Caki2 (cell line): ENCODE measurements around the gene KLHDC7B. TPM values are rescaled to one million over a fixed set of nuclear protein-coding genes. Genes with fewer than 3 reads are reported as not detected.
A peak's percentile ranks its signal among the peaks of the same experiment; 100 is the strongest.
"Not testable (repeated sequence)": the region's sequence is repeated elsewhere in the genome, so short reads cannot be mapped to it uniquely, and the experiment has no call there.

Experiments used
- DNase-seq: peaks from one replicate; pipeline ENCODE4 v3.0.0-alpha.2; 2015; ENCODE audit warnings: low read depth
- in situ Hi-C: cut with HindIII; loops from 2 replicates; pipeline ENCODE4 v1.10.0; 2016; ENCODE audit warnings: low sequenced_read_pairs, low pct_unique_long_range_greater_than_20kb, mixed read lengths
- total RNA-seq: library from RNA; depleted of rRNA; stranded (reverse); fragments of >200 nt; shearing (Covaris generic); gene quantifications from 2 replicates; pipeline ENCODE4 v1.2.3, GENCODE V29; 2014; ENCODE audit warnings: low replicate concordance

The KLHDC7B gene
- total RNA-seq, 1 experiment from 2014 or later = not detected

- in situ Hi-C loops = not testable (repeated sequence)
- DNase-seq = peak; percentile 61
Measured at GRCh38 chr22:50541667-50542026, 4.1 kb upstream of the KLHDC7B start.

DNA sequence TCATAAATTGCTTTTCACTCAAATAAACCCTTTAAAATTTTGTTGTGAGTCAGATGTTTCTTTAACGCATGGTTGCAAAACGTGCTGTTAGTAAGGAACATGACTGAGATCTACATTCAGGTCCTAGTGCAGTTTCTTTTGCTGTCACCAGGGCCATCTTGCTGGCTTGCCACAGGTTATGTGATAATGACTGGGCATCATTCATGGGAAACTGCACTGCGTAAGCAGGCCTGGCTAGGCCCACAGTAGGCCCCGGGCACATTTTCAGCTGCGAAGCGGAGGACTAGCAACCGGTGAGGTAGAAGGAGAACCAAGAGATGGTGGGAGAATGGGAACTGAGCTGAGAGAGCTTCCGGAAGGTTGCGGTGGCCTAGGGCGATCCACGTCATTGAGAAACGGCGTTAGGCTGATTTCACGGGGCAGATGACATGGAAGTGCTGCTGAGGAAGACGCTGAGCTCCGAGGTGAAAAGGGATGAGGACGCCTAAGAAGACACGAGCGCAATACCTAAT lies 3.2 kb upstream of the KLHDC7B start:
- in situ Hi-C loops = no loop called here
- peak; percentile 42 for DNase-seq

- in situ Hi-C loops = no loop called here
- peak; percentile 83 for DNase-seq
Measured at GRCh38 chr22:50544078-50544745, 1.5 kb upstream of the KLHDC7B start.

DNA sequence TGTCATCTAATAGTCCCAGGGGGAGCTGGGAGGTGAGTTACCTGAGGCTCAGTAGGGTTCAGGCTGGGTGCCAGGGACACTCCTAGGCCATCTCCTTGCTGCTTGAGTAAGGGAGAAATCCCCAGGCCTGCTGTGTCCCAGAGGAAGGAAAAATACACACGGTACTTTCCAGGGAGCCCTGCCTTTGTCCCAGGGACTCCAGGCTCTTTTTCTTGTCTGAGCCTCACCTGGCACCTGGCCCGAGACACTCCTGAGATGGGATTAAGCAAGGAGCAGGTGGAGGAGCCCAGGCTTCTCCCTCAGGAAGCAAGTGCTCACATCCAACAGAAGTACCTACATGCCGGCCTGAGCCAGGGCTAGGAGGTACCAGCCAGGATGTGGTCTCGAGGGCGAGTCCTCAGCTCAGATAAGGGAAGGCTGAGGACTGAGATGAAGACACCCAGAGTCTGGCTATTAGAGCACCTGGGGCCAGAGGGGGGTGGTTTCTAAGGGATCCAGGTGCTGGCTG lies 899 bp upstream of the KLHDC7B start:
- no peak for DNase-seq
- in situ Hi-C loops = no loop called here

DNA sequence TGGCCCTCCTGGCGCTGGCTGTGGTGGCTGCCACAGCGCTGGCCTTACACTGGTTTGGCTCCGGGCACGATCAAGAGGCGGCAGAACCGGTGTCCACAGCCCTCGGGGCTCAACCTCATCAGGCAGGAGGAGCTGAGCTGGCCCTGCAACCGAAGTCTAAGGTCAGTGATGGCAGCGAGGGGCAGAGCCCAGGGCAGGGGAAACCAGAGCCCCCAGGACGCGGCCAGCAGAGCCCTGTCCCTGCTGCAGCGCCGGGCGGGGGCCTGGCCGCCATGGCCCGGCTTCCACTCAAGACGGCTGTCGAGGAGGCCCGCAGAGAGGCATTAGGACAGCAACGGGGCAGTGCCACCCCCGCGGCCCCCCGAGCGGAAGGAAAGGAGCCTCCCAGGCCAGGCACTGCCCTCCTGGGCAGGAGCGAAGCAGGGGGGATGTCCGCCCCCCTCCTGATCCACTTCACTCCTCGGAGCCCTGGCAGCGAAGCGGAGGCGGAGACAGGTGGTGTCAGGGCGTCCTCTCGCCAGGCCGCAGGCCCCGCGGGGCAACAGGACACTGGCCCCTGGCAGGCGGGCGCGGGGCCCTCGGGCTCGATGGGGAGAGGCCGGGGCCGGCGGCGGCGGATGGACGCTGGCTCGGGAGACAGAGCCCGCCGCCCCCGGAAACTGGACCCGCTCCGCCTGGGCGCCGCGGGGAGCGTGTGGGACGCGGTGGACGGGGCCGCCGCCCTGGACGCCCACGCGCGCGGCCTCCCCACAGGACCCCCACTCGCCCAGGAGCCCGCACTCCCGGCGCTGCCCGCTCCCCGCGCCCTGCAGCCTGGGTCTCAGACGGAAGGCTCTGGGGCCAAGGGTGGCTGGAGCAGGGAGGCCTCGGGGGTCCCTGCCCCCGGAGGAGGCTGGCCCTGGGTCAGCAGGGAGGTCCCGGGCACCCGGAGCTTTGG lies 895 bp downstream of the KLHDC7B start:
- no peak for DNase-seq
- in situ Hi-C loops = no loop called here

- no peak for DNase-seq
- in situ Hi-C loops = no loop called here
Measured at GRCh38 chr22:50547263-50547985, 1.7 kb downstream of the KLHDC7B start.

DNA sequence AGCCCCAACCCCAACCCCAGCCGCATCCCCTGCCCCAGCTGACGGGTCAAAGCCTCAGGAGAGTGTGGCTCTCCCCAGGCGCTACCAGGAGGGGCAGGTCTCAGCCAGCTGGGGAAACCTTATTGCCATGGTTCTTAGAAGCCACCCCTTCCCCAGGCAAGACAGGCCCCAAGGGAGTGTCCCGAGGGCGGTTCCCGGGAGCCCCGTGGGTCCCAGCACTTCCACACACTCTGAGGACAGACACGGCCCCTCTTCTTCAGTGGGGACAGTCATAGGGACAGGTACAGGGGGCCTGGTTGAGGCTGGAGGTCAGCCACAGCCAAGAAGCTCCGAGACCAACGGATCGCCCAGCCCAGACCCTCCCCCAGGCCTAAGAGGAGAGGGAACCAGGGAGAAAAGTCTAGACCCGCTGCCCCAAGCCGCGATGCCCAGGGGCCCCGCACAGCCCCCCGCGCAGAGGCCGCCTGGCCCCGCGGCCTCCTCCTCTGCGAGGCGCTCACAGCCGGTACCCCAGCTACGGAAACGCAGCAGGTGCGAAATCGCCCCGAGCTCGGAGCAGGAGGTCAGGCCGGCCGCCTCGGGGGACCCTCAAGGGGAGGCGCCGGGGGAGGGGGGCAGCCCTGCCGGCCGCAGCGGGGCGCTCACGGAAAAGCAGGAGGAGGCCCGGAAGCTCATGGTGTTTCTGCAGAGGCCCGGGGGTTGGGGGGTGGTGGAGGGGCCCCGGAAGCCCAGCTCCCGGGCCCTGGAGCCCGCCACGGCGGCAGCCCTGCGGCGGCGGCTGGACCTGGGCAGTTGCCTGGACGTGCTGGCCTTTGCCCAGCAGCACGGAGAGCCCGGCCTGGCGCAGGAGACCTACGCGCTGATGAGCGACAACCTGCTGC lies 2.6 kb downstream of the KLHDC7B start:
- no peak for DNase-seq
- in situ Hi-C loops = no loop called here

DNA sequence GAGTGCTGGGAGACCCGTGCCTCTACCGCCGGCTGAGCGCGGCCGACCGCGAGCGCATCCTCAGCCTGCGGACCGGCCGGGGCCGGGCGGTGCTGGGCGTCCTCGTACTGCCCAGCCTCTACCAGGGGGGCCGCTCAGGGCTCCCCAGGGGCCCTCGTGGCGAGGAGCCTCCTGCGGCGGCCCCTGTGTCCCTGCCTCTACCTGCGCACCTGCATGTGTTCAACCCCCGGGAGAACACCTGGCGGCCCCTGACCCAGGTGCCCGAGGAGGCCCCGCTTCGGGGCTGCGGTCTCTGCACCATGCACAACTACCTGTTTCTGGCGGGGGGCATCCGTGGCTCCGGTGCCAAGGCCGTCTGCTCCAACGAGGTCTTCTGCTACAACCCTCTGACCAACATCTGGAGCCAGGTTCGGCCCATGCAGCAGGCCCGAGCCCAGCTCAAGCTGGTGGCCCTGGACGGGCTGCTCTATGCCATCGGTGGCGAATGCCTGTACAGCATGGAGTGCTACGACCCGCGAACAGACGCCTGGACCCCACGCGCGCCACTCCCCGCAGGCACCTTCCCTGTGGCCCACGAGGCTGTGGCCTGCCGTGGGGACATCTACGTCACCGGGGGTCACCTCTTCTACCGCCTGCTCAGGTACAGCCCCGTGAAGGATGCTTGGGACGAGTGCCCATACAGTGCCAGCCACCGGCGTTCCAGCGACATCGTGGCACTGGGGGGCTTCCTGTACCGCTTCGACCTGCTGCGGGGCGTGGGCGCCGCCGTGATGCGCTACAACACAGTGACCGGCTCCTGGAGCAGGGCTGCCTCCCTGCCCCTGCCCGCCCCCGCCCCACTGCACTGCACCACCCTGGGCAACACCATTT lies 3.5 kb downstream of the KLHDC7B start:
- in situ Hi-C loops = no loop called here
- no peak for DNase-seq

GRCh38 chr22:50550395-50550794 lies 4.7 kb downstream of the KLHDC7B start:
- in situ Hi-C loops = no loop called here
- DNase-seq = no peak

DNA sequence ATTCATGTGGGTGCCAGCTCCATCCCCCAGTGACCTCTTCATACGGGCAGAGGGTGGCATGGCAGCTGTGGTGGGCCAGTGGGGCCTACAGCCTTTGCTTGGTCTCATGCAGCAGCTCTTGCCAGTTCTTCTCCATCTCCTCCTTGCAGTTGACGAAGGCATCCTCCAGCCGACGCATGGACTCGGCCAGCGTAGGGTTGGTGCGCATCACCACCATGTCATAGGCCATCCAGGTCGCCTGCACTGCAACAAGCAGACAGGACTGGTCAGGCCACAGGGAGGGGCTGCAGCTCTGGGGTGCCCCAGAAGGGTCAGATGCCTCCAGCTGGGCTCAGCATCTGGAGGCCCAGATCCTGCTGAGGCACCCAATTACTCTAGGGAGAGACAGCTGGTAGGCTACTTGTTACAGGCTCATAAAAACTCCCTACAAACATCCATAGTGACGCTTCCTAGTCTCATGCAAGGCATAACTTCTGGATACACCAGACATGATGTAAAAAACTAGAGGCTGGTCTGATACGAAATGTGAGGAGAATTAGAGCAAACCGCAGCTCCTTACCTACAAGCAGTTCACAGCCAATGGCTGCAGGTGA lies 5.6 kb downstream of the KLHDC7B start:
- DNase-seq = no peak
- in situ Hi-C loops = no loop called here

DNA sequence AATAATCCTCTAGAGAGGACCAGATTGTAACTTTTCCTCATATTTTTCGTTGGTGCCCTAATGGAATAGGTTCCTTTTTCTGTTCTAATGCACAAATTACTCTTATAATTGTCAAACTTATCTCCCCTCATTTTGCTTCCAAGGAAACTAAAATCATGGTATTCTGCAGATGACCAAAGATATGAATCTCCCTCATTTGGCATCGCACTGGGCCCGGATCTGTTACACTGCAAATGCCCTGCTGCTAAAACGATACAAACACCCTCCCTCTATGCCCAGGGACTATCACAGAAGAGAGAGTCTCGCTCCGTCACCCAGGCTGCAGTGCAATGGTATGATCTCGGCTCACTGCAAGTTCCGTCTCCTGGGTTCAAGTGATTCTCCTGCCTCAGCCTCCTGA lies 7.6 kb downstream of the KLHDC7B start:
- DNase-seq = no peak
- in situ Hi-C loops = no loop called here

DNA sequence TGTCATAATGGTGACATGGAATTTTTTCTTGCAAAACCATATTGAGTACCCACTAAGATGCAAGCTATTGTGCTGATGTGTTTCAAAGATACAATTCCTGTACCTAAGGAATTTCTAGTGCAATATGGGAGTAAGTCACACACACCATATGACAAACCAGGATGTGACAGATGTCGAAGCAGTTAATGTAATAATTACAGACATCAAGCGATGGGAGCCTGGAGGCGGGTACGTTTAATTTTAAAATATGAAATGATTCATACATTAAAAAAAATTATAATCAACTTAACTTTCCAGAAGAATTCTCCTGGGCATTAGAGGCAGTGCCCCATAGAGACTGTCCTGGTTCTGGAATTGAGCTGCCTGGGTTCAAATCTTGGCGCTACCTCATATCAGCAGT lies 11.0 kb downstream of the KLHDC7B start:
- DNase-seq = no peak
- in situ Hi-C loops = no loop called here

DNA sequence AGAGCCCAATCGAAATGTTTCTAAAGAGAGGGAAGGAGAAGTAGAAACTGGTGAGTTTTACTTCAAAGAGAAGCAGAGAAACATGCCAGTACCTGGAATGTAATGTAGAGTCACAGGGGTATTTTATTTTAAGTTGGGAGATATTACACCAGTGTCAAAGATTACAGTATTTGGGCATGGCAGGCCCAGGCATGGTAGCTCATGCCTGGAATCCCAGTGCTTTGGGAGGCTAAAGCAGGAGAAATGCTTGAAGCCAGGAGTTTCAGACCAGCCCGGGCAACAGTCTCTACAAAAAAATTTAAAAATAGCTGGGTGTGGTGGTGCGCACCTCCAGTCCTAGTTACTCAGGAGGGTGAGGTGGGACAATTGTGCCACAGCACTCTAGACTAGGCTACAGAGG lies 14.3 kb downstream of the KLHDC7B start:
- in situ Hi-C loops = no loop called here

DNA sequence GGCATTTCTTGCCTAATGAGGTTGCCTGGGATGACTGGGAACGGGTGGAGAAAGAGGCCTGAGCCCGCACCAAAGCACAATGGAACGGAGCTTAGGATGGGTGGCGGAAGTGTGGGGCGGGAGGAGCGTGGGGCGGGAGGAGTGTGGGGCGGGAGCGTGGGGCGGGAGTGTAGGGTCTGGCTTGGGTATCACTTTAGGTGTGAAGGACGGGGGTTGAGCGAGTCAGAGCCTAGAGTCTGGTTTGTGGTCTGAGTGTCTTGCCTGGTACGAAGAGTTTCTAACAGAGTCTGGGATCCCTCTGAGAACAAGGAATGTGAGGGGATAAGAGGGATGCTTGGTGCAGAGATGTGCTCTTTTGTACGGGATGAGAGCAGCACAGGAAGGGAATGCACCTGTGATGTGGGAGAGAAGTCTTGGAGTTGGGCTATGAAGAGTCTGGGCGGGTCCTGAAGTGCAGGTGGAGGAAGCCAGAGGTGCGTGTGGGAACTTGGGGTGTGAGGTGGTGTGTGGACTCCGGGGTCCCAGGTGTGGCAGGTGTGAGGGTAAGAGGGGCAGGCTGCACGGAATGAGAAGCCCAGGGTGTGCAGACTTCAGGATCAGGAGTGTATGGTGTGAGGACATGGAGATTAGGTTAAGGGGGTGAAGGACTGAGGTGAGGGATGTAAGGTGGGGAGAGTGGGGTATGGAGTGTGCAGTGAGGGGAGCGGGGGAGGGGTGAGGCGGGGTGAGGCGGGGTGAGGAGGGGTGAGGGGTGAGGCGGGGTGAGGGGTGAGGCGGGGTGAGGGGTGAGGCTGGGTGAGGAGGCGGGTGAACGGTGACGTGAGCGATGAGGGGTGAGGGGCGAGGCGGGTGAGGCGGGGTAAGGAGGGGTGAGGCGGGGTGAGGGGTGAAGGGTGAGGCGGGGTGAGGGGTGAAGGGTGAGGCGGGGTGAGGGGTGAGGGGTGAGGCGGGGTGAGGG lies 16.0 kb downstream of the KLHDC7B start:
- DNase-seq = no peak
- in situ Hi-C loops = no loop called here

More for the DNA sequence above, 14.3 kb downstream of the KLHDC7B start:
- no peak for DNase-seq

GRCh38 chr22:50562523-50563412 lies 17.1 kb downstream of the KLHDC7B start, which contains the start of gene SYCE3:
SYCE3 (minus strand) TSS chr22:50562919; CDS start chr22:50556405, 6,514 bp downstream.
- peak; percentile 97 for DNase-seq
- in situ Hi-C loops = no loop called here
